ENCODE results near the gene SYT12.
A peak's percentile ranks its signal among the peaks of the same experiment; 100 is the strongest.

SYT12 gene

DNA sequence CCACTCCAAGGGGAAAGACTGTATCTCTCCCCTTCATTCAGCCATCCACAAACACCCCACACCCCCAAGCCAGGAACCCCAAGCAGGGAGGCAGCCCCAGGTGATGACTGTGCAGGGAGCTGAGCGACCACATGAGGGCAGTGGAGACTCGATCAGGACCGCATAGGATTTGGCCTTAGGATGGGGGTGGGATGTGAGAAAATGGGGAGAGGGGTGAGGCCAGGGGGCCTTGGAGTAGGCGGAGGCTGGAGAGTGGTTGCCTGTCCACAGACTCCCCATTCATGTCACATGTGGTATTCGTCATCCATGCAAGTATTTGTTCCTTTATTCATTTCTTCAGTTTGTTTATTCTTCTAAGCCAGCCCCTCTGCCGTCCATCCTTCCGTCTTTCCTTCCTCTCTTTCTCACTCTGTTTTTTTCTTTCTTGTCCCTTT, 31.0 kb downstream of the SYT12 start:
- H3K27me3 ChIP-seq = no peaks in the 10 kb centered on the region
- H3K4me3 ChIP-seq = no peak overlapping the region
- no peaks in the 10 kb centered on the region for H4K20me1 ChIP-seq
- H3K36me3 ChIP-seq = no peaks in the 10 kb centered on the region
- no peak overlapping the region for H3K9ac ChIP-seq
- H3K27ac ChIP-seq = peak overlapping the region in 1 of 11 experiments; percentile 15; a peak in 2 of 22 replicates
- H3K4me1 ChIP-seq = peaks cover 0 to 20% (median 13%) of the 10 kb centered on the region in 10 experiments; a peak in 16 of 20 replicates
- H3K4me2 ChIP-seq = peak overlapping the region in 5 of 11 experiments; percentile 2 to 24 (median 9); a peak in 4 of 22 replicates
- no peaks in the 10 kb centered on the region for H3K9me3 ChIP-seq (replicated peaks in 1 of 11)
- no peak for TF ChIP-seq Cebpa-rat (IDR thresholded peaks at IDR 0.05)

GRCh38 chr11:67054346-67054835, 31.5 kb downstream of the SYT12 start:
- Histone ChIP-seq H3K27me3 (no peaks in the 10 kb centered on the region), H3K4me1 (peaks cover 0 to 15% (median 9%) of the 10 kb centered on the region in 10 experiments; a peak in 16 of 20 replicates), H3K9me3 (replicated peaks in 1 of 11) (no peaks in the 10 kb centered on the region), H3K27ac (peak overlapping the region in 1 of 11 experiments; percentile 15; a peak in 2 of 22 replicates), H3K4me3 (no peak overlapping the region), H3K9ac (no peak overlapping the region; a peak in 1 of 22 replicates), H4K20me1 (no peaks in the 10 kb centered on the region), H3K4me2 (peak overlapping the region in 5 of 11 experiments; percentile 2 to 24 (median 9); a peak in 3 of 22 replicates), H3K36me3 (no peaks in the 10 kb centered on the region)
- no peak for TF ChIP-seq Cebpa-rat (IDR thresholded peaks at IDR 0.05)

GRCh38 chr11:67054836-67055523, 32.0 kb downstream of the SYT12 start:
- peaks cover 0 to 14% (median 8%) of the 10 kb centered on the region in 10 experiments; a peak in 12 of 20 replicates for H3K4me1 ChIP-seq
- H3K36me3 ChIP-seq = no peaks in the 10 kb centered on the region
- H3K9ac ChIP-seq = no peak overlapping the region
- H3K4me3 ChIP-seq = no peak overlapping the region
- H3K4me2 ChIP-seq = peak overlapping the region in 1 of 11 experiments; percentile 16; a peak in 1 of 22 replicates
- no peak for TF ChIP-seq Cebpa-rat (IDR thresholded peaks at IDR 0.05)
- H3K9me3 ChIP-seq (replicated peaks in 1 of 11) = no peaks in the 10 kb centered on the region
- H4K20me1 ChIP-seq = no peaks in the 10 kb centered on the region
- no peaks in the 10 kb centered on the region for H3K27me3 ChIP-seq
- no peak overlapping the region for H3K27ac ChIP-seq

DNA sequence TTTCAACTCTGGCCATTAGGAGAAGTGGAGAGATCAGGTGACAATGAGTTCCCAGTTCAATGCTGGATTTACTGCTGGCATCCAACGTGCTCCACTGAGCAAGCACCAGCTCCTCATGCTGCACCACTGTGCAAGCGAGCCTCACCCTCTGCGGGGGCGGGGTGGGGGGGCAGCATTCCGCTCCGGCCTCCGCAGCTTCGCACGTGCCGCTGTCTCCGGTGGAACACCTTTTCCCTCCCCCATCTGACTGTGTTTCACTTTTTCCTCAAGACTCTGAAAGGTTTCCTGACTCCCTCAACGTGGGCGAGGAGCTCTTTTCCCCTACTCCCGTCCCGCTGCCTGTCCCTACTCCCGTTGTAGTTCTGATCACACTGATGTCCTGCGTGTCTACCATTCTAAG, 32.9 kb downstream of the SYT12 start:
- no peaks in the 10 kb centered on the region for H4K20me1 ChIP-seq
- no peak overlapping the region; a peak in 1 of 22 replicates for H3K4me2 ChIP-seq
- H3K9me3 ChIP-seq (replicated peaks in 1 of 11) = no peaks in the 10 kb centered on the region
- no peak overlapping the region for H3K27ac ChIP-seq
- no peak for TF ChIP-seq Cebpa-rat (IDR thresholded peaks at IDR 0.05)
- H3K36me3 ChIP-seq = no peaks in the 10 kb centered on the region
- no peaks in the 10 kb centered on the region for H3K27me3 ChIP-seq
- no peak overlapping the region for H3K4me3 ChIP-seq
- no peak overlapping the region for H3K9ac ChIP-seq
- peaks cover 0 to 22% (median 8%) of the 10 kb centered on the region in 10 experiments; a peak in 12 of 20 replicates for H3K4me1 ChIP-seq

DNA sequence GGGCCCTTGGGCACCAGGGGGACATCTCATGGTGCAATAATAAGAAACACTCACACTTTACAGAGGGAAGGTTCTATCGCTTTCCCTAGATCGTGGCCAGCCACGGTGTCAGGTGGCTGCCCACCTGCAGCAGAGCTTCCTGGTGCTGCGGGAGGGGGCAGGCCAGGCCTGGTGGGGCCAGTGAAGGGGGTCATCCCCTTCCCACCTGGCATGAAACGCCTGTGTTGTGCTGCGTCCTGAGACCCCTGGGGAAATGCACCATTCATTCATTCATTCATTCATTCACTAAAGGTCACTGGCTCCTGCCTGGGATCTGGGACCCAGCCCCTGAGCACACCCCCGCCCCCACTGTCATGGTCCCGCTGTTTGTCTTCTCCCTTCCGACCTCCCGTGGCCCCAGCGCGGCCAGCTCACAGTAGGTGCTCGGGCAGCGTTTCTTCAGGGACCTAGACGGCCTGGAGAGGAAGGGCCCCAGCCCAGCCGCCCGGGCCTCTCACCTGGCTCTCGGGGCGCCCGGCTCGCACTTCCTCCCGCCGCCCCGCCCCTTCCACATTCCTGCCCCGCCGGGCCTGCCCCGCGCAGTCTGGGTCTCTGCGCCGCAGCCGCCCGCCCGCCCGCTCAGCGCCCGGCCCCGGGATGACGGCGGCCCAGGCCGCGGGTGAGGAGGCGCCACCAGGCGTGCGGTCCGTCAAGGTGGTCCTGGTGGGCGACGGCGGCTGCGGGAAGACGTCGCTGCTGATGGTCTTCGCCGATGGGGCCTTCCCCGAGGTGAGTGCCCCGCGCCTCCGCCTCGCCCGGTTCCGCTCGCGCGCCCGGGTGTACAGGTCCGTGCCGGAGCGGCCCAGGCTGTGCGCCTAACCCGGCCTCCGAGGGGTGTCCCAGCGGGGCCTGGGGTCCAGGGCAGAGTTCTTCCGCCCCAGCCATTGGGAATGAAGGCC, 33.6 kb downstream of the SYT12 start, which contains the start of gene RHOD:
Gene RHOD (plus strand): TSS at position 581 of the 938 bp plus-strand sequence. CDS start 56 bp downstream, at position 637.
- no peak within 1 kb of the TSS; a peak in 1 of 22 replicates for H3K4me2 ChIP-seq
- H3K4me1 ChIP-seq = peaks cover 0 to 22% (median 8%) of the 10 kb centered on the region in 10 experiments; a peak in 12 of 20 replicates
- H3K9ac ChIP-seq = no peak within 1 kb of the TSS
- H3K36me3 ChIP-seq = no peaks in the 10 kb centered on the region
- H4K20me1 ChIP-seq = no peaks in the 10 kb centered on the region
- no peaks in the 10 kb centered on the region for H3K9me3 ChIP-seq (replicated peaks in 1 of 11)
- H3K4me3 ChIP-seq = no peak within 1 kb of the TSS
- H3K27ac ChIP-seq = no peak within 1 kb of the TSS
- no peaks in the 10 kb centered on the region for H3K27me3 ChIP-seq
- TF ChIP-seq Cebpa-rat (IDR thresholded peaks at IDR 0.05) = no peak

DNA sequence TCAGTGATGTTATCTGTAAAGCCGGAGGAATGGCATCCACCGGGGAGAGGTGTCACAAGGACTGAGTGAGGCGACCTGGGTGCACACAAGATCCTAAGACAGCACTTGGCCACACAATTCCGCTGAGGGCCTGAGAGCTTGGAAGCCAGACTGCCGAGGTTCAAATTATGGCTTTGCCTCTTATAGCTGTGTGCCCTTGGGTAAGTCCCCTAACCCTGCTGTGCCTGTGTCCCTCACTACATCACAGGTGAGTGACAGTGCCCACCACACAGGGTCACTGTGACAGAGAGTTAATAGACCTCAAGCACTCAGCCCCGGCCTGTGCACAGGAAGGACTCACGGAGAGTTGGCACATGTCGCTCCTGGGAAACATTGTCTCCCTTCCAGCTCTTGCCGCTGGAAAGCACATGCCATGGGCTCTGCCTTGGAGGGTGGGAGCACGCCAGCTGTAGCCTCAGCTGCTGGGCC, 34.3 kb downstream of the SYT12 start:
- no peak overlapping the region for H3K4me3 ChIP-seq
- H3K9ac ChIP-seq = no peak overlapping the region
- H3K27me3 ChIP-seq = no peaks in the 10 kb centered on the region
- H3K9me3 ChIP-seq (replicated peaks in 1 of 11) = no peaks in the 10 kb centered on the region
- H3K36me3 ChIP-seq = no peaks in the 10 kb centered on the region
- no peak for TF ChIP-seq Cebpa-rat (IDR thresholded peaks at IDR 0.05)
- H3K4me2 ChIP-seq = no peak overlapping the region
- H4K20me1 ChIP-seq = no peaks in the 10 kb centered on the region
- H3K4me1 ChIP-seq = peaks cover 0 to 22% (median 8%) of the 10 kb centered on the region in 10 experiments; a peak in 12 of 20 replicates
- no peak overlapping the region for H3K27ac ChIP-seq

GRCh38 chr11:67058506-67058905, 35.6 kb downstream of the SYT12 start:
- no peaks in the 10 kb centered on the region for H3K27me3 ChIP-seq
- H3K4me2 ChIP-seq = no peak overlapping the region
- no peak overlapping the region for H3K9ac ChIP-seq
- peaks cover 0 to 22% (median 8%) of the 10 kb centered on the region in 10 experiments; a peak in 12 of 20 replicates for H3K4me1 ChIP-seq
- H3K36me3 ChIP-seq = no peaks in the 10 kb centered on the region
- H3K4me3 ChIP-seq = no peak overlapping the region
- no peak for TF ChIP-seq Cebpa-rat (IDR thresholded peaks at IDR 0.05)
- H3K9me3 ChIP-seq (replicated peaks in 1 of 11) = no peaks in the 10 kb centered on the region
- H3K27ac ChIP-seq = no peak overlapping the region
- no peaks in the 10 kb centered on the region for H4K20me1 ChIP-seq

- no peak overlapping the region for H3K4me2 ChIP-seq
These were observed 36.7 kb downstream of the SYT12 start for GRCh38 chr11:67059671-67060070.

More at GRCh38 chr11:67059671-67060070, 36.7 kb downstream of the SYT12 start:
- Histone ChIP-seq H3K4me3 (no peak overlapping the region), H3K9ac (no peak overlapping the region), H3K36me3 (no peaks in the 10 kb centered on the region), H3K27me3 (no peaks in the 10 kb centered on the region), H3K4me1 (peaks cover 0 to 13% (median 2%) of the 10 kb centered on the region in 10 experiments; a peak in 6 of 20 replicates), H3K27ac (no peak overlapping the region), H3K9me3 (replicated peaks in 1 of 11) (no peaks in the 10 kb centered on the region), H4K20me1 (no peaks in the 10 kb centered on the region)
- TF ChIP-seq Cebpa-rat (IDR thresholded peaks at IDR 0.05) = no peak
